ENCODE data around the gene DPEP2NB. TPM values are rescaled to one million over a fixed set of nuclear protein-coding genes. Genes with fewer than 3 reads are reported as not detected.

The DPEP2NB gene
- total RNA-seq = not detected

GRCh38 chr16:68015681-68016080 is at the start of gene DPEP2NB:
DPEP2NB (minus strand) TSS chr16:68015911; CDS start chr16:68015770, 141 bp downstream.

GRCh38 chr16:68022728-68023537 is 7.2 kb upstream of the DPEP2NB start, which contains the start of the genes DDX28 and DUS2:
DDX28 (minus strand) TSS chr16:68023232; CDS start chr16:68023202, 30 bp downstream.
DUS2 (plus strand) TSS chr16:68023284; CDS start chr16:68038024, 14,740 bp downstream.

GRCh38 chr16:67998779-67999688 is 16.7 kb downstream of the DPEP2NB start, which contains the start of gene DPEP2:
DPEP2 (minus strand) TSS chr16:67999484; CDS start chr16:67993212, 6,272 bp downstream.

GRCh38 chr16:67979955-67980678 is 35.6 kb downstream of the DPEP2NB start, which contains the start of gene DPEP3:
DPEP3 (minus strand) TSS chr16:67980499; CDS start chr16:67980380, 119 bp downstream.

GRCh38 chr16:67968400-67969253 is 47.1 kb downstream of the DPEP2NB start, which contains the start of gene SLC12A4:
SLC12A4 (minus strand) TSS chr16:67968637; CDS start chr16:67968553, 84 bp downstream.

Small RNA genes within 50 kb of the gene (small RNA-seq; reads per million reads assigned to genes)
- not detected for gene RNU6-359P

Other genes with a start within 250 kb of the DPEP2NB start
- gene RANBP10, start 209.4 kb downstream of the DPEP2NB start, total RNA-seq = 6.9 TPM
- 6.2 TPM for gene TSNAXIP1, start 209.0 kb downstream of the DPEP2NB start, total RNA-seq
- gene THAP11, start 173.6 kb downstream of the DPEP2NB start, total RNA-seq = 23.8 TPM
- 134 TPM for gene NUTF2, start 169.0 kb downstream of the DPEP2NB start, total RNA-seq
- gene CENPT, start 168.2 kb downstream of the DPEP2NB start, total RNA-seq = 27.9 TPM
- 52.4 TPM for gene EDC4, start 142.9 kb downstream of the DPEP2NB start, total RNA-seq
- not detected for gene NRN1L, start 131.0 kb downstream of the DPEP2NB start, total RNA-seq
- 11.8 TPM for gene PSKH1, start 122.7 kb downstream of the DPEP2NB start, total RNA-seq
- 1.8 TPM for gene CTRL, start 84.0 kb downstream of the DPEP2NB start, total RNA-seq
- gene PSMB10, start 79.1 kb downstream of the DPEP2NB start, total RNA-seq = 19.4 TPM
- 5.3 TPM for gene LCAT, start 71.8 kb downstream of the DPEP2NB start, total RNA-seq
- 27.9 TPM for gene SLC12A4, start 47.3 kb downstream of the DPEP2NB start, total RNA-seq
- gene DPEP3, start 35.4 kb downstream of the DPEP2NB start, total RNA-seq = 0.23 TPM
- gene DPEP2, start 16.4 kb downstream of the DPEP2NB start, total RNA-seq = 1.4 TPM
- gene DDX28, start 7.3 kb upstream of the DPEP2NB start, total RNA-seq = 10.4 TPM
- 11.8 TPM for gene DUS2, start 7.4 kb upstream of the DPEP2NB start, total RNA-seq
- gene NFATC3, start 69.5 kb upstream of the DPEP2NB start, total RNA-seq = 27.5 TPM
- gene ESRP2, start 220.2 kb upstream of the DPEP2NB start, total RNA-seq = 0.92 TPM
- gene PLA2G15, start 229.5 kb upstream of the DPEP2NB start, total RNA-seq = 28.8 TPM
- 26.1 TPM for gene SLC7A6, start 248.6 kb upstream of the DPEP2NB start, total RNA-seq

Data from diencephalon (tissue), 1 donor.